Measurements from ENCODE around the gene HAPLN2.

HAPLN2 gene

GRCh38 chr1:156641761-156642264 is 22.6 kb downstream of the HAPLN2 start, which contains the start of gene BCAN:
TSS of gene BCAN (plus strand) at chr1:156642117. CDS start at chr1:156646055, 3,938 bp downstream.
- Histone ChIP-seq H3K36me3 (ENCODE audit: insufficient read depth, low read length) (no peaks in the 10 kb centered on the region), H3K4me2 (ENCODE audit: low read length) (peak within 1 kb of the TSS; percentile 25), H3K9me3 (replicated peaks; ENCODE audit: low read length) (no peaks in the 10 kb centered on the region), H3K4me1 (ENCODE audit: control insufficient read depth, insufficient read depth, low read length) (no peaks in the 10 kb centered on the region), H3K27me3 (ENCODE audit: control insufficient read depth, insufficient read depth, low read length) (peaks cover 95% of the 10 kb centered on the region), H3K9ac (ENCODE audit: low read depth, low read length) (no peak within 1 kb of the TSS), H3K4me3 (ENCODE audit: low read length) (no peak within 1 kb of the TSS)

- Histone ChIP-seq H3K9ac (ENCODE audit: low read depth, low read length) (no peak overlapping the region), H3K36me3 (ENCODE audit: insufficient read depth, low read length) (no peaks in the 10 kb centered on the region), H3K9me3 (replicated peaks; ENCODE audit: low read length) (no peaks in the 10 kb centered on the region), H3K27me3 (ENCODE audit: control insufficient read depth, insufficient read depth, low read length) (peaks cover 97% of the 10 kb centered on the region), H3K4me2 (ENCODE audit: low read length) (peak overlapping the region; percentile 25), H3K4me1 (ENCODE audit: control insufficient read depth, insufficient read depth, low read length) (no peaks in the 10 kb centered on the region), H3K4me3 (ENCODE audit: low read length) (no peak overlapping the region)
These were observed 23.2 kb downstream of the HAPLN2 start for GRCh38 chr1:156642265-156643048.

DNA sequence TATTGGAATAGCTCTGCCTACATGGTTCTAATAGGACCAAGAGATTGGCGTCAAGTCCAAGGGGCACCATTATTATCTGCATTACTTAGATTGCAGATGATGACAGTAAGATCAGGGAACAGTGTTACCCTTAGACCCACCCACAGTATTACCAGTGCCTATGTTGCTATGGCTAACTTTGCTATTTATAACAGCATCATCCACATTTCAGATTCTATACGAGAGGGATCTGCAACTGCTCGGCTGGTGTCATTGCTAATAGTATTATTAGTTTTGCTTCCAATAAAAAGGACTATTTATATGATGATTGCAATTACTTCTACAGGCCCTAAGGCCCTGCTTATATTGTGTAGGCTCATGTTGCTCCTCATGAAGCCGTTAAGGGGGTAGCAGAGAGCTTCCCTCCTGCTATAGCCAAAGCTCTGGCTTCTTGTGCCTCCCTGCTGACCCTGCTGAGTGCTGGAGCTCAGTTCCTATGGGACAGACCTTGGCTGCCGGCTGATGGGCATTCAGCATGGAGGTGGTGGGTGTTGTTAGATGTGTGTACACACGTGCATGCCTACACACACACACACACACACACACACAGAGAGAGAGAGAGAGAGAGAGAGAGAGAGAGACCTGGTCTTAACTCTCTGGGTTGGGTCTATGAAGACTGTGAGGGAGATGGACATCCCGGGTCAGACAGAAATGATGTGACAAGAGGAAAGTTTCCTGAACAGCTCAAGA is 24.0 kb downstream of the HAPLN2 start:
- no peak overlapping the region for H3K9ac ChIP-seq (ENCODE audit: low read depth, low read length)
- no peak overlapping the region for H3K4me3 ChIP-seq (ENCODE audit: low read length)
- H3K9me3 ChIP-seq (replicated peaks; ENCODE audit: low read length) = no peaks in the 10 kb centered on the region
- H3K36me3 ChIP-seq (ENCODE audit: insufficient read depth, low read length) = no peaks in the 10 kb centered on the region
- H3K27me3 ChIP-seq (ENCODE audit: control insufficient read depth, insufficient read depth, low read length) = peaks cover 98% of the 10 kb centered on the region
- no peak overlapping the region for H3K4me2 ChIP-seq (ENCODE audit: low read length)
- H3K4me1 ChIP-seq (ENCODE audit: control insufficient read depth, insufficient read depth, low read length) = no peaks in the 10 kb centered on the region

GRCh38 chr1:156643778-156644092 is 24.5 kb downstream of the HAPLN2 start:
- Histone ChIP-seq H3K4me3 (ENCODE audit: low read length) (no peak overlapping the region), H3K9me3 (replicated peaks; ENCODE audit: low read length) (no peaks in the 10 kb centered on the region), H3K36me3 (ENCODE audit: insufficient read depth, low read length) (no peaks in the 10 kb centered on the region), H3K9ac (ENCODE audit: low read depth, low read length) (no peak overlapping the region), H3K4me1 (ENCODE audit: control insufficient read depth, insufficient read depth, low read length) (no peaks in the 10 kb centered on the region), H3K4me2 (ENCODE audit: low read length) (no peak overlapping the region), H3K27me3 (ENCODE audit: control insufficient read depth, insufficient read depth, low read length) (peaks cover 98% of the 10 kb centered on the region)

DNA sequence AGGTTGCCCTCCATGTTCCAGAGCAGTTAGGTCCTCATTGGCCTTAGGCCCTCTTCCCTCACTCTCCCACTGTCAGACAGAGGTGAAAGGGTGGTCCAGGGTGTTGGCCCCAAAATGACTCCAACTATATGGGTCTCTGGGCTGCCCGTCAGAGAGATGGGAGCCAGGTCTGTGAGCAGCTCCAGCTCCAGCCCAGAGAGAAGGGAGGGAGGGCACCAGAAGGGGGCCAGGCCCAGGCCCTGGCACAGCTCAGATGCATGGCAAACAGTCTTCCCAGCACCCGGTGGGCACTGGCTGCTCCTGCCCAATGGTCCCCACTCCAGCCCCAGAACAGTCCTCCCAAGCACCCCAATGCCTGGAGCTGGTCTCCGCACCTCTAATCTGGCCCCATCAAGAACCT is 24.9 kb downstream of the HAPLN2 start:
- no peaks in the 10 kb centered on the region for H3K4me1 ChIP-seq (ENCODE audit: control insufficient read depth, insufficient read depth, low read length)
- H3K4me2 ChIP-seq (ENCODE audit: low read length) = no peak overlapping the region
- peaks cover 98% of the 10 kb centered on the region for H3K27me3 ChIP-seq (ENCODE audit: control insufficient read depth, insufficient read depth, low read length)
- no peaks in the 10 kb centered on the region for H3K36me3 ChIP-seq (ENCODE audit: insufficient read depth, low read length)
- H3K9ac ChIP-seq (ENCODE audit: low read depth, low read length) = no peak overlapping the region
- no peak overlapping the region for H3K4me3 ChIP-seq (ENCODE audit: low read length)
- no peaks in the 10 kb centered on the region for H3K9me3 ChIP-seq (replicated peaks; ENCODE audit: low read length)

- Histone ChIP-seq H3K27me3 (ENCODE audit: control insufficient read depth, insufficient read depth, low read length) (peaks cover 98% of the 10 kb centered on the region), H3K4me3 (ENCODE audit: low read length) (no peak overlapping the region), H3K9me3 (replicated peaks; ENCODE audit: low read length) (no peaks in the 10 kb centered on the region), H3K4me1 (ENCODE audit: control insufficient read depth, insufficient read depth, low read length) (no peaks in the 10 kb centered on the region), H3K36me3 (ENCODE audit: insufficient read depth, low read length) (no peaks in the 10 kb centered on the region), H3K4me2 (ENCODE audit: low read length) (no peak overlapping the region), H3K9ac (ENCODE audit: low read depth, low read length) (no peak overlapping the region)
These were observed 25.4 kb downstream of the HAPLN2 start for GRCh38 chr1:156644640-156645039.

DNA sequence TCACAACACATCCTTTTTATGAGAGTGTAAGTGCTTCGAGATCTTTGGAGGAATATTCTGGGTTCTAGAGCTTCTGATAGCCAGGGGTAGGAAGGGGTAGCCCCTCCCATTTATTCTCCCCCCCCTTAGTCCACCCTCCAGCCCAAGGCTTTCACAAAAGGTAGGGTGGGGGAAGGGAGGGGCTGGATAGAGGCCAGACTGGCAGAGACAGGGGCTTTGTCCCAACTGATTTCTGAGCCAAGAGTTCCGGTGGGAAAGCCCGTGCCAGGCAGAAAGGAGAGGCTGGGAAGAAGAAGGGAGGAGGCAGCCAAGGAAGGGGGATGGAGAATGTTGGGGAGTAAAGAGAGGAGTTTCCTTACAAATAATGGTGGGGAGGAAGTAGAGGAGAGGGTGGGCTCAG is 25.8 kb downstream of the HAPLN2 start:
- Histone ChIP-seq H3K4me3 (ENCODE audit: low read length) (no peak overlapping the region), H3K9ac (ENCODE audit: low read depth, low read length) (no peak overlapping the region), H3K27me3 (ENCODE audit: control insufficient read depth, insufficient read depth, low read length) (peaks cover 98% of the 10 kb centered on the region), H3K9me3 (replicated peaks; ENCODE audit: low read length) (no peaks in the 10 kb centered on the region), H3K36me3 (ENCODE audit: insufficient read depth, low read length) (no peaks in the 10 kb centered on the region), H3K4me2 (ENCODE audit: low read length) (no peak overlapping the region), H3K4me1 (ENCODE audit: control insufficient read depth, insufficient read depth, low read length) (no peaks in the 10 kb centered on the region)

DNA sequence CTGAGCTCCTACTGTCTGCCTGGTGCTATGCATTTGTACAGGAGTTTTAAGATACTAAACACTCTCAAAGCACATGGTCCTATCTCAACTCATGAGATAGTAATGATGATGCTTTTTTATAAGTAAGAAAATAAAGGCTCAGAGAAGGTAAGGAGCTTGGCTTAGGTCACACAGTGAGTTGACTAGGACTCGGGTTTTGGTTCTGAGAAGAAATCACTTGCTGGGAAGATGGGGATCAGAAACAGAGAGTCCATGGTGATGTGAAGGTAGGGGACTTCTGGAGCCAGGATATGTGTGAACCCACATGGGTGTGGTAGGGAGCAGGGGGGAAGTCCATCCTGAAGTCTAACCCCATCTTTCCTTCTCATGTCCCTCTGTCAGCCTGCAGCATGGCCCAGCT is 26.5 kb downstream of the HAPLN2 start:
- Histone ChIP-seq H3K36me3 (ENCODE audit: insufficient read depth, low read length) (no peaks in the 10 kb centered on the region), H3K9ac (ENCODE audit: low read depth, low read length) (no peak overlapping the region), H3K4me1 (ENCODE audit: control insufficient read depth, insufficient read depth, low read length) (no peaks in the 10 kb centered on the region), H3K27me3 (ENCODE audit: control insufficient read depth, insufficient read depth, low read length) (peaks cover 98% of the 10 kb centered on the region), H3K4me2 (ENCODE audit: low read length) (no peak overlapping the region), H3K4me3 (ENCODE audit: low read length) (no peak overlapping the region), H3K9me3 (replicated peaks; ENCODE audit: low read length) (no peaks in the 10 kb centered on the region)

- Histone ChIP-seq H3K4me3 (ENCODE audit: low read length) (no peak overlapping the region), H3K9me3 (replicated peaks; ENCODE audit: low read length) (no peaks in the 10 kb centered on the region), H3K9ac (ENCODE audit: low read depth, low read length) (no peak overlapping the region), H3K27me3 (ENCODE audit: control insufficient read depth, insufficient read depth, low read length) (peaks cover 93% of the 10 kb centered on the region), H3K36me3 (ENCODE audit: insufficient read depth, low read length) (no peaks in the 10 kb centered on the region), H3K4me2 (ENCODE audit: low read length) (no peak overlapping the region), H3K4me1 (ENCODE audit: control insufficient read depth, insufficient read depth, low read length) (no peaks in the 10 kb centered on the region)
These were observed 27.6 kb downstream of the HAPLN2 start for GRCh38 chr1:156646738-156647211.

- Histone ChIP-seq H3K27me3 (ENCODE audit: control insufficient read depth, insufficient read depth, low read length) (peaks cover 92% of the 10 kb centered on the region), H3K4me2 (ENCODE audit: low read length) (no peak overlapping the region), H3K4me3 (ENCODE audit: low read length) (no peak overlapping the region), H3K36me3 (ENCODE audit: insufficient read depth, low read length) (no peaks in the 10 kb centered on the region), H3K4me1 (ENCODE audit: control insufficient read depth, insufficient read depth, low read length) (no peaks in the 10 kb centered on the region), H3K9ac (ENCODE audit: low read depth, low read length) (no peak overlapping the region), H3K9me3 (replicated peaks; ENCODE audit: low read length) (no peaks in the 10 kb centered on the region)
These were observed 28.1 kb downstream of the HAPLN2 start for GRCh38 chr1:156647351-156647750.

GRCh38 chr1:156648496-156648895 is 29.3 kb downstream of the HAPLN2 start:
- H3K27me3 ChIP-seq (ENCODE audit: control insufficient read depth, insufficient read depth, low read length) = peaks cover 83% of the 10 kb centered on the region
- no peak overlapping the region for H3K9ac ChIP-seq (ENCODE audit: low read depth, low read length)
- no peak overlapping the region for H3K4me2 ChIP-seq (ENCODE audit: low read length)
- H3K9me3 ChIP-seq (replicated peaks; ENCODE audit: low read length) = no peaks in the 10 kb centered on the region
- no peaks in the 10 kb centered on the region for H3K36me3 ChIP-seq (ENCODE audit: insufficient read depth, low read length)
- H3K4me3 ChIP-seq (ENCODE audit: low read length) = no peak overlapping the region
- H3K4me1 ChIP-seq (ENCODE audit: control insufficient read depth, insufficient read depth, low read length) = no peaks in the 10 kb centered on the region

All from skeletal muscle satellite cell (primary cell).